ENCODE results near the gene FAM187B.

- TF ChIP-seq RARB (CRISPR knock-in tag; IDR thresholded peaks at IDR 0.05) (no peak), ZFP3 (CRISPR knock-in tag; IDR thresholded peaks at IDR 0.05) (no peak), PATZ1 (CRISPR knock-in tag; IDR thresholded peaks at IDR 0.05; ENCODE audit: borderline replicate concordance) (no peak), BACH2 (CRISPR knock-in tag; IDR thresholded peaks at IDR 0.05; ENCODE audit: borderline replicate concordance) (no peak)
These were observed 38.2 kb upstream of the FAM187B start for GRCh38 chr19:35266520-35267352.

All from SK-N-SH treated with all-trans-retinoic acid at 6 μM for 48 hours (cell line).